Neural cell (in vitro differentiated cells): ENCODE data around the gene CRLF2. TPM values are rescaled to one million over a fixed set of nuclear protein-coding genes. Genes with fewer than 3 reads are reported as not detected.

ENCODE experiments used
- H2AFZ ChIP-seq: fragments of 200-600, 300-800 bp; sonication (generic), shearing (Covaris generic); 2 replicates; pipeline ENCODE4 v1.6.0; 2014; ENCODE audit warnings: low read depth, mild to moderate bottlenecking, antibody characterized with exemption, low read length, moderate library complexity
- H3F3A ChIP-seq: fragments of 200-600 bp; shearing (Covaris generic); 2 replicates; pipeline ENCODE4 v1.6.1; 2016; ENCODE audit warnings: mild to moderate bottlenecking, moderate library complexity, mixed read lengths, antibody characterized with exemption, low read length; ENCODE audit not compliant: insufficient read depth, poor library complexity, severe bottlenecking
- H3K27ac ChIP-seq: fragments of 200-600, 300-800 bp; sonication (generic), shearing (Covaris generic); 2 replicates; pipeline ENCODE4 v1.5.1; 2014; ENCODE audit warnings: mild to moderate bottlenecking, low read length, moderate library complexity
- H3K27me3 ChIP-seq: fragments of 300-800, 200-600 bp; sonication (generic), shearing (Covaris generic); 2 replicates; pipeline ENCODE4 v1.6.0; 2014; ENCODE audit warnings: mild to moderate bottlenecking, low read depth, low read length, moderate library complexity; ENCODE audit not compliant: insufficient read depth
- H3K36me3 ChIP-seq: fragments of 300-800, 200-600 bp; sonication (generic), shearing (Covaris generic); 2 replicates; pipeline ENCODE4 v1.5.1; 2014; ENCODE audit warnings: mild to moderate bottlenecking, antibody characterized with exemption, low read length, moderate library complexity; ENCODE audit not compliant: insufficient read depth
- H3K4me2 ChIP-seq: fragments of 300-800, 200-600 bp; sonication (generic), shearing (Covaris generic); 2 replicates; pipeline ENCODE4 v1.6.0; 2014; ENCODE audit warnings: mild to moderate bottlenecking, low read length
- H3K4me3 ChIP-seq: fragments of 300-800, 200-600 bp; sonication (generic), shearing (Covaris generic); 2 replicates; pipeline ENCODE4 v1.5.1; 2014; ENCODE audit warnings: mild to moderate bottlenecking, low read length, moderate library complexity
- H3K79me2 ChIP-seq: fragments of 200-600 bp; shearing (Covaris generic); replicated peaks from 2 replicates; pipeline ENCODE4 v1.6.0; 2014; ENCODE audit warnings: mild to moderate bottlenecking, low read length, moderate library complexity; ENCODE audit not compliant: insufficient read depth
- H3K9ac ChIP-seq: fragments of 300-800, 200-600 bp; sonication (generic), shearing (Covaris generic); 2 replicates; pipeline ENCODE4 v1.6.1; 2016; ENCODE audit warnings: mild to moderate bottlenecking, low read length, mixed read lengths
- H3K9me2 ChIP-seq: fragments of 200-600 bp; shearing (Covaris generic); 2 replicates; pipeline ENCODE4 v1.6.1; 2016; ENCODE audit warnings: mild to moderate bottlenecking, low read length, mixed read lengths; ENCODE audit not compliant: insufficient read depth
- H3K9me3 ChIP-seq: fragments of 200-600, 300-800 bp; sonication (generic), shearing (Covaris generic); 2 replicates; pipeline ENCODE4 v1.6.1; 2016; ENCODE audit warnings: mild to moderate bottlenecking, mixed run types, low read length, moderate library complexity, mixed read lengths
- H4K20me1 ChIP-seq: fragments of 200-600 bp; shearing (Covaris generic); 2 replicates; pipeline ENCODE4 v1.6.1; 2016; ENCODE audit warnings: mild to moderate bottlenecking, mixed run types; ENCODE audit not compliant: insufficient read depth
- CTCF ChIP-seq: fragments of 450-650 bp; IDR thresholded peaks from 2 replicates; pipeline ENCODE4 v1.5.1; 2014; ENCODE audit warnings: antibody characterized with exemption, mild to moderate bottlenecking, moderate library complexity; ENCODE audit not compliant: poor library complexity, severe bottlenecking
- EP300 ChIP-seq: fragments of 450-650 bp; conservative IDR thresholded peaks from 2 replicates; pipeline ENCODE4 v1.6.1; 2014; ENCODE audit warnings: antibody characterized with exemption, mild to moderate bottlenecking, moderate library complexity; ENCODE audit not compliant: poor library complexity, severe bottlenecking
- EZH2 ChIP-seq: fragments of 200-600, 300-800 bp; shearing (Covaris generic), sonication (generic); IDR thresholded peaks from 2 replicates; pipeline ENCODE4 v1.6.1; 2014; ENCODE audit warnings: antibody characterized with exemption, low read length, borderline replicate concordance, mild to moderate bottlenecking; ENCODE audit not compliant: insufficient read depth, poor library complexity, severe bottlenecking
- MXI1 ChIP-seq: fragments of 450-650 bp; conservative IDR thresholded peaks from 2 replicates; pipeline ENCODE4 v1.6.1; 2014; ENCODE audit warnings: antibody characterized with exemption, mild to moderate bottlenecking; ENCODE audit not compliant: poor library complexity, severe bottlenecking
- POLR2AphosphoS5 ChIP-seq: IDR thresholded peaks from 2 replicates; pipeline ENCODE4 v1.6.1; 2012
- RAD21 ChIP-seq: fragments of 450-650 bp; conservative IDR thresholded peaks from 2 replicates; pipeline ENCODE4 v1.6.1; 2014; ENCODE audit warnings: antibody characterized with exemption, mild to moderate bottlenecking, moderate library complexity
- REST ChIP-seq: IDR thresholded peaks from 2 replicates; pipeline ENCODE4 v1.6.1; 2012; ENCODE audit warnings: borderline replicate concordance
- SMC3 ChIP-seq: fragments of 450-650 bp; conservative IDR thresholded peaks from 2 replicates; pipeline ENCODE4 v1.6.1; 2014; ENCODE audit warnings: antibody characterized with exemption, mild to moderate bottlenecking, moderate library complexity; ENCODE audit not compliant: poor library complexity
- TAF1 ChIP-seq: IDR thresholded peaks from 2 replicates; pipeline ENCODE4 v1.6.1; 2012; ENCODE audit warnings: low read depth
- polyA plus RNA-seq: library from polyadenylated mRNA; depleted of rRNA; stranded (reverse); fragments of >200 nt; gene quantifications from 2 replicates; pipeline ENCODE4 v1.2.3, GENCODE V29; 2014

Gene CRLF2
- polyA plus RNA-seq, 1 donor from 2014 or later, result not detected

- no peak overlapping the region for H2AFZ ChIP-seq
- H3K27me3 ChIP-seq, result no peaks in the 10 kb centered on the region
- no peaks in the 10 kb centered on the region for H3K9me2 ChIP-seq
Measured at GRCh38 chrX:1215123-1215823, 2.8 kb upstream of the CRLF2 start.

GRCh38 chrX:1213971-1214370, 1.5 kb upstream of the CRLF2 start:
- Histone ChIP-seq H3K27ac (no peak overlapping the region), H3K79me2 (no peaks in the 10 kb centered on the region), H3K4me3 (no peak overlapping the region), H3F3A (no peaks in the 10 kb centered on the region), H3K9me3 (no peaks in the 10 kb centered on the region), H3K9me2 (no peaks in the 10 kb centered on the region), H4K20me1 (no peaks in the 10 kb centered on the region), H3K36me3 (no peaks in the 10 kb centered on the region), H3K9ac (no peak overlapping the region), H3K4me2 (no peak overlapping the region), H3K27me3 (no peaks in the 10 kb centered on the region), H2AFZ (no peak overlapping the region)
- no peak for TF ChIP-seq MXI1
- no peak for TF ChIP-seq RAD21
- TF ChIP-seq SMC3, result no peak
- TF ChIP-seq CTCF, result no peak
- no peak for TF ChIP-seq EP300
- no peak for TF ChIP-seq EZH2
- no peak for TF ChIP-seq POLR2AphosphoS5
- TF ChIP-seq TAF1, result no peak

More at GRCh38 chrX:1215123-1215823, 2.8 kb upstream of the CRLF2 start:
- no peak overlapping the region for H3K4me2 ChIP-seq
- H4K20me1 ChIP-seq, result no peaks in the 10 kb centered on the region
- no peak overlapping the region for H3K9ac ChIP-seq
- no peaks in the 10 kb centered on the region for H3K36me3 ChIP-seq
- H3F3A ChIP-seq, result no peaks in the 10 kb centered on the region
- H3K27ac ChIP-seq, result no peak overlapping the region
- no peak overlapping the region for H3K4me3 ChIP-seq
- no peaks in the 10 kb centered on the region for H3K9me3 ChIP-seq
- TF ChIP-seq EZH2, result no peak
- no peak for TF ChIP-seq POLR2AphosphoS5
- no peak for TF ChIP-seq TAF1
- no peak for TF ChIP-seq EP300
- no peak for TF ChIP-seq REST
- no peak for TF ChIP-seq SMC3
- TF ChIP-seq MXI1, result no peak
- TF ChIP-seq RAD21, result no peak
- TF ChIP-seq CTCF, result no peak
- no peaks in the 10 kb centered on the region for H3K79me2 ChIP-seq
